HG03571 (cell line): ENCODE measurements around the gene ANKHD1.
A peak's percentile ranks its signal among the peaks of the same experiment; 100 is the strongest.

Experiments
- ATAC-seq: cut with Tn5 transposase; IDR thresholded peaks from one replicate; pipeline ENCODE4 v1.9.1; 2021; ENCODE audit not compliant: unreplicated experiment

ANKHD1 gene

GRCh38 chr5:140372971-140373487 is 28.6 kb upstream of the ANKHD1 start:
- ATAC-seq = no peak

GRCh38 chr5:140381351-140381750 is 20.3 kb upstream of the ANKHD1 start:
- no peak for ATAC-seq

GRCh38 chr5:140381972-140382371 is 19.7 kb upstream of the ANKHD1 start:
- no peak for ATAC-seq

- ATAC-seq = no peak
These were observed 18.8 kb upstream of the ANKHD1 start for GRCh38 chr5:140382866-140383265.

- ATAC-seq = no peak
These were observed 18.3 kb upstream of the ANKHD1 start for GRCh38 chr5:140383300-140383699.

GRCh38 chr5:140388052-140388451 is 13.6 kb upstream of the ANKHD1 start:
- no peak for ATAC-seq

- ATAC-seq = no peak
These were observed 10.3 kb upstream of the ANKHD1 start for GRCh38 chr5:140391312-140391711.

GRCh38 chr5:140391732-140392131 is 9.9 kb upstream of the ANKHD1 start:
- ATAC-seq = no peak

GRCh38 chr5:140393738-140394137 is 7.9 kb upstream of the ANKHD1 start:
- no peak for ATAC-seq

GRCh38 chr5:140398379-140398811 is 3.2 kb upstream of the ANKHD1 start:
- ATAC-seq = no peak

GRCh38 chr5:140399979-140400729 is 1.5 kb upstream of the ANKHD1 start:
- ATAC-seq = no peak

GRCh38 chr5:140400730-140401361 is 787 bp upstream of the ANKHD1 start:
- ATAC-seq = peak; percentile 68

GRCh38 chr5:140402258-140403074 is 833 bp downstream of the ANKHD1 start:
- ATAC-seq = no peak

- ATAC-seq = no peak
These were observed 2.0 kb downstream of the ANKHD1 start for GRCh38 chr5:140403613-140404012.

- no peak for ATAC-seq
These were observed 7.2 kb downstream of the ANKHD1 start for GRCh38 chr5:140408750-140409241.

- no peak for ATAC-seq
These were observed 11.6 kb downstream of the ANKHD1 start for GRCh38 chr5:140413230-140413629.

GRCh38 chr5:140417235-140417634 is 15.6 kb downstream of the ANKHD1 start:
- no peak for ATAC-seq

GRCh38 chr5:140418862-140419520 is 17.4 kb downstream of the ANKHD1 start:
- no peak for ATAC-seq

GRCh38 chr5:140420226-140420570 is 18.6 kb downstream of the ANKHD1 start:
- no peak for ATAC-seq

- ATAC-seq = no peak
These were observed 19.2 kb downstream of the ANKHD1 start for GRCh38 chr5:140420665-140421361.
